ACHN (cell line): ENCODE data around the gene BMPER.

ENCODE experiments used
- DNase-seq: peaks from one replicate; pipeline ENCODE4 v3.0.0-alpha.2; 2015
- in situ Hi-C: cut with HindIII; loops from 2 replicates; pipeline ENCODE4 v1.10.0; 2017; ENCODE audit warnings: low sequenced_read_pairs, low pct_ligation_motif_present, low pct_unique_long_range_greater_than_20kb

Gene BMPER

GRCh38 chr7:34136698-34137097 is 231.4 kb downstream of the BMPER start:
- in situ Hi-C loops, result no loop called here
- DNase-seq, result no peak

GRCh38 chr7:34137176-34137575 is 231.8 kb downstream of the BMPER start:
- DNase-seq, result no peak
- in situ Hi-C loops, result no loop called here

DNA sequence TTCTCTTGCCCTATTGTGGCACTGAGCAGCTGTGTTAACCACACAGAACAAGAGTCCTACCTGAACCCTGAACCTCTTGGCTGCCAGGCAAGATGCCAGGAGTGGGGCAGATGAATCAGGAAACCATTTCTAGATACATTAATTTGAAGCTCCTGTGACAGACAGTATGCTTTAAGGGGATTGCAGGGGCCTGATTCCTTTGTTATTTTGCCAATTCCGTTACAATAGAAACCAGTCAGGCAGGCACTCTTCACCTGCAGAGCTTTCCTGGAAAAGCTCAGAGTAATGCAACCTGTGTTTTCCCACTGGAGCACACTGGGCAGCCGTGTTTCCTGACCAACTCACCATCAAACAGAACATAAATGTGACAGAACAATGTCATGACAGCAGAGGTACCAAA is 233.1 kb downstream of the BMPER start:
- no peak for DNase-seq
- in situ Hi-C loops, result no loop called here

DNA sequence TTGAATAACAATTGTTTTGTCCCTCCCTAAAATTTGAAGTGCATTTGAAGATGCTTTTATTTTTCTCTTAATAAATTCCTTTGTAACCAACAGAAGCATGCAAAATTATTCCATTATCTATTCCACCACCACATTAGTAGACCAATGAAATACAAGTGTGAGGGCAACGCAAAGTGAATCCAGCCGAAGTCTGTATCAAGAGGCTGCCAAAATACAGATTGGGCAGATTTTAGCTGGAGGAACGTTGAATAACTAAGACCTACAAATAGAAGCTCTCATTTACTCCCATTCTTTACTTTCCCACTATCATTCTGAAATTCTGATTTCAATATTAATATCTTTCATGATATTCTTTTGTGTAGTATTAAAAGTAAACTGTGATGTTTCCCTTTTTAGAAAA is 233.7 kb downstream of the BMPER start:
- no peak for DNase-seq
- in situ Hi-C loops, result no loop called here

DNA sequence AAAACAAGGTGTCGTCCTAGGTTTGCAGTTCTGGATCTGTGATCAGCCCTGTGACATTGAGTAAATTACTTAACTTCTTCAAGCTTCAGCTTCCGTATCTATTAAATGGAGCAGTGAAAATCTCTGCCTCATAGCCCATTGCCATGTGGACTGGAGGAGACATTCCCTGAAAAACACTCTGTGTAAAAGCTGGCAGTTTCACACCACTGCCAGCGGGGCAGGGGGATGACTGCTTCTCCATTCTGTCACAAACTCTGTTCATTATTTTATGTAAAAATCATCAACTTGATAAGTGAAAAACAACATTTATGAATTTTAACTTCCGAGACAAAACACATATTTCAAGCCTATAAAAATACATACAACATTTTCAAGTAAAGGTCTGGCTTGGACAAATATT is 234.7 kb downstream of the BMPER start:
- DNase-seq, result no peak
- in situ Hi-C loops, result no loop called here

GRCh38 chr7:34143402-34143801 is 238.1 kb downstream of the BMPER start:
- in situ Hi-C loops, result no loop called here
- DNase-seq, result no peak

DNA sequence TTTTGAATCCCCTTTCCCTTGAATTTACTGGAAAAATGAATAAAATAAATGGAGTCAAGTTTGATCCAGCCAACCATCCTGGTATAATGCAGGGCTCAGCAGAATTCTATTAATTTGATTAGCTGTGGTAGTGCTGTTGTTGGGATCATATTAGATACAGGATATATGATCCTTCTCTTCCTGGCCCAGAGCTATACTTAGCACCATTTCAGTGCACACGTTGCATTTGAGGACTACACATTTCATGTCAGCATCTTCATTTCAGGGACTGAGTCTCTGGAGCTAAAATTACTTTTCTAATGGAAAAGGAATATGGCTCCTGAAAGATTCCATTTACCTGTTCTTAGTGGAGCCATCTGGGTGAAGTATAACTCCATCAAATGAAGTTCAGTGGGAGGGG is 240.3 kb downstream of the BMPER start:
- in situ Hi-C loops, result no loop called here
- no peak for DNase-seq

DNA sequence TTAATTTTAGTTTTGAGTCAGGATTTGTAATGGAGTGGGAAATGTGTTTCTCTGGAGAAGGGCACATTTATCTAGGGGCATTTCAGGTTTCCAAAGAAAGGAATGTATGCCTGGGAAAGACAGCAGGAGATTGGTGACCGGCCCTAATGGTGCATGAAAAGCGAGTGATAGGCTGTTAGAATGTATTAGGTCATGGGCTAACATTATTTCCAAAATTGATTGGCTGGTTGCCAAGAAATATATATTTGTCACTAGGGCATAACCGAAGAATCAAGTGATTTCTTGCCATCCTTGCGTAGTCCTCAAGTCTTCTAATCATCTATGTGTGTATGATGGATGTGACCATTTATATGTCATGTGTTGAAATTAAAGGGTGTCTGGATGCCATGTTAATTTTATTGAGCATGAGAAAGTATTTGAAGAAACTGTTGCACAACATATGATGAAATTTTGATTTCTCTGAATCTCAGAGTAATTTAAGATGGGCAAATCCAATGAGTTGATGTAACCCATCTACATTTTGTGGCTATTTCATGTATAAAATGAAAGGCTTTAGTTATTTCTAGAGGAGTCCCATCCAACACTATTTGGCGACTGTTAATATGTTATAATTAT is 248.4 kb downstream of the BMPER start:
- DNase-seq, result no peak

DNA sequence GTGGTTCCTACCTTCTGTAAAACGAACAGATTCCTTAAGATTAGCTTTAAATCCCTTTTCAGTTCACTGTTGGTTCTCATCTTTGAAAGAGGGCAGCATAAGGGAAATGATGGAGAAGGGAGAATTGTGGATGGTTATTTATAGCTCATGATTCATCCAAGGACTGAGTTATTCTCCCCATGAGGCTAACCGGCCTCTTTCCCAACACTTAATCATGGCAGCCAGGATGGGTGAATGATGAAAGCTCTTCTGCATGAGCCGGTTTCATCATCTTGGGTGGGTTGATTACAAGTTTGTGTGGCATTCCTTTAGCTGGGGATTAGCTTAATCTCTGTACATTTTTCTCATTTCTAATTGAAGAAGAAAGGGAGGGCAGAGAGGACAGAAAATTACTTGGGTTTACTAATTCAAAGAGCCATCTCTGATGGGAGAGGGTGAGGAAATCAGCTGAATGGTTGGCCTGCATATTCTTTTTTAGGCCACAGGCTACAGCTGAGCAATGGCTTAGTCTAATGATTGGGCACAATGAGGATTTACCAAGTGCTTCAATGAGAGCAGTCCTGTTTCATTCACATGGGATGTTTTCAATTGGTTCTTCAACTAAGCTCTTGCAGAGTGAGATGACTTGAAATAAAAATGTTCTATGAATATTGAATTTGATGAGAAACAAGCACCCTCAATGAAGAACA is 250.0 kb downstream of the BMPER start:
- in situ Hi-C loops, result no loop called here

More for the DNA sequence above, 248.4 kb downstream of the BMPER start:
- in situ Hi-C loops, result no loop called here

DNA sequence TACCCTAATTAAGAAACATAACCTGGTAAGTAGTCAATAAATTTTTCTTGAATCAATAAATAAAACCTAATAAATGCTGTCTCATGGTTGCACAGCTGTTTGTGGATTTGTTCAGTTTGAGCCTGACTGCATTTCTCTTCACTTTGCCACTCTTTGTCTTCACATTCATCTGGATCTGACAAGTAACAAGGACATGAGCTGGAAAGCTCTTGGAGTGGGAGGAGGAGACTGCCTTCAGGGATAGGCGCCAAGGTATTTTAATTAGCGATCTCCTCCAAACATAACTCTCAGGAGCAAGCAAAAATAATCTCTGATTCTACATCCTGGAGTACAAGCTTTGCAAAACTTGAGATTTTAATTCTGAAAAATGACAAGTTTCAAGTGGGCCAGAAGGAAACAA is 251.0 kb downstream of the BMPER start:
- in situ Hi-C loops, result no loop called here
- DNase-seq, result no peak

More for the DNA sequence above, 250.0 kb downstream of the BMPER start:
- DNase-seq, result peak; percentile 14

GRCh38 chr7:34157137-34157536 is 251.8 kb downstream of the BMPER start:
- in situ Hi-C loops, result no loop called here
- no peak for DNase-seq

GRCh38 chr7:34158368-34159153 is 253.2 kb downstream of the BMPER start:
- DNase-seq, result no peak
- in situ Hi-C loops, result no loop called here

GRCh38 chr7:34160261-34160752 is 255.0 kb downstream of the BMPER start:
- no peak for DNase-seq
- in situ Hi-C loops, result no loop called here

DNA sequence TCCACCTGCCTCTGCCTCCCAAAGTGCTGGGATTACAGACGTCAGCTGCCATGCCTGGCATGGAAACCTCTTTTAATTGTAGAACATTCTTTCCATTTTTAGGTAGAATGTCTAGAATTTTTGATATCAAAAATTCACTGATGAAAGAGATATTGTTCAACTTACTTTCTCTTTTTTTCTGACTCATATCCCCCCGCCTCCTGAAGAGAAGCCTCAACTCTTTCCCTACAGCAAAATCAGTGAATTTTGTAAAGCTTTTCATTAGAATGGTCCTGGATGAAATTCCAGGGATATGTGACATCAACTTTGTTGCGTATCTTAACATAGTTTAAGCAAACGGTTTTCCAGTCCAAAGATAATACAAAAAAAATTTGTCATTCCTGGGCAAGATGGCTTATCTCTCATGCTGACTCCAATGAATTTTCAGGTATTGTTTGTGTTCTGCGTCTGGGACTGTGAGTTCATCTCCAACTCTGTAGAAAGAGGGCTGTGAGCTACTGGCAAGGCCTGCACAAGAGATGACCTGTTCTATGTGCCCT is 256.8 kb downstream of the BMPER start:
- in situ Hi-C loops, result no loop called here

DNA sequence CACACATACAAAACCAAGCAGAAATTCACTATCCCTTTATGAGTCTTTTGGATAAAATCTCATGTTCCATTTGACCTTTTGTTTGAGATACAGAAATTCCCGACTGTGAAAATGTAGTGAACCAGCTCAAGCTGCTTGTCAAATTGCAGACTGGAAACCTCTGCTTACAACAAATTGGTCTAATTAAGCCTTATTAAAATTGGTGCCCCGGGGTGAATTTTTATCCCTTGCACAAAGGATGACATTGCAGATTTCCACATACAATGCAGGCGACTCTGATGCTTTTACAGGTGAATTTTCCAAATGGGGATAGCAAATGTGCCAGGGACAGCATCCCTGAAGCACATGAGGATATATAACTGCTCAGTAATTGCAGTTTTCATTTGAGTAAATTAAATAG is 257.3 kb downstream of the BMPER start:
- in situ Hi-C loops, result no loop called here
- no peak for DNase-seq

More for the DNA sequence above, 256.8 kb downstream of the BMPER start:
- no peak for DNase-seq

- no peak for DNase-seq
- in situ Hi-C loops, result no loop called here
Observed at GRCh38 chr7:34163956-34164355, 258.6 kb downstream of the BMPER start.

GRCh38 chr7:34165466-34165865 is 260.1 kb downstream of the BMPER start:
- in situ Hi-C loops, result no loop called here
- no peak for DNase-seq

DNA sequence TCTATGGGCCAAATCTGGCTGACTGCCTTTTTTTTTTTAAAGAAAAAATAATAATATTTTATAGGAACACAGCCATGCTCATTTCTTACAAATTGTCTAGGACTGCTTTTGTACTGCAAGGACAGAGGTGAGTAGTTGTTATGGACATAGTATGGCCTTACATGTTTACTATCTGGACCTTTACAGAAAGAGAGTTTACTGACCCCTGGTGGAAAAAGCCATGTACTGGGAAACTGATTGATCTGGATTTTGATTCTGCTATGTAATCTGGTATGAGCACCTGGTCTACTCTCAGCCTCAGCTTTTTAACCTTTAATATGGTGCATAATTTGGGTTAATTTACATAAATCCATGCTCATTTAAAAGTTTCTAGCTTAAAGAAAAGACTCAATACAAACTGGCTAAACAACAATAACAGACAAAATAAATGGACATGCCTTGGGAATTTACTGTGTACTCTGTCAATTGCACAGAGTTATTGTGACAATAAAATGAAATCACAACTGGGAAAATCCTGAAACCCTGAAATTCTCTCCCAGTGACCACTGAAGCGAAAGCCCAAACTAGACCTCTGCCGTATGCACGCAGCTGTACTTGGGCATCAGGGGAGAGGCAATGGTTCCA is 260.7 kb downstream of the BMPER start:
- in situ Hi-C loops, result no loop called here
- DNase-seq, result peak; percentile 59

GRCh38 chr7:34168013-34168412 is 262.7 kb downstream of the BMPER start:
- in situ Hi-C loops, result no loop called here
- no peak for DNase-seq
